ENCODE results near the gene SPAG6.

DNA sequence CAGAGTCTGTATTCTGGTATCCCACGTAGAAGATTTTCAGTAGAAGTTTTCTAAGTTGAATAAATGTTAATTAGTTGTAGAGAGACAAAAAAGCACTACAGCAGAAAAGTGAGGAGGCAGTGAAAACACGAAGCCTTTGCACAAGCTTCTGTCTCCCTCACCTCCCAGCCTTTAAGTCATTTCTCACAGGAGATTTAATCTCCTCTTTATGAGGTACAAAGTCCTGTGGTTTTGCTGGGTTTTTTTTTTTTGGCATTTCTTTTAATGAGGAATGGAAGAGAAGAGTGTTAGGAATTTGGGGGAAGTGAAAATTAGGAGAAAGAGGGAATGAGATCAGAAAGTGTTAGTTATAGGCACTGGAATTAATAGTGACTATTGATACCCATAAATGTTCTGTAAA is 21.5 kb downstream of the SPAG6 start:
- no peak for TF ChIP-seq YY1 (IDR thresholded peaks at IDR 0.05; ENCODE audit: insufficient read depth, insufficient read length)
- no peak for TF ChIP-seq SUZ12 (IDR thresholded peaks at IDR 0.05; ENCODE audit: extremely low read depth, insufficient read depth, insufficient read length)
